GM03348 (cell line): ENCODE data around the gene MS4A15.
"Not testable (repeated sequence)": the region's sequence is repeated elsewhere in the genome, so short reads cannot be mapped to it uniquely, and the experiment has no call there.

ENCODE experiments used
- DNase-seq: peaks from one replicate; pipeline ENCODE4 v3.0.0; 2012; ENCODE audit warnings: low spot score

The MS4A15 gene

DNA sequence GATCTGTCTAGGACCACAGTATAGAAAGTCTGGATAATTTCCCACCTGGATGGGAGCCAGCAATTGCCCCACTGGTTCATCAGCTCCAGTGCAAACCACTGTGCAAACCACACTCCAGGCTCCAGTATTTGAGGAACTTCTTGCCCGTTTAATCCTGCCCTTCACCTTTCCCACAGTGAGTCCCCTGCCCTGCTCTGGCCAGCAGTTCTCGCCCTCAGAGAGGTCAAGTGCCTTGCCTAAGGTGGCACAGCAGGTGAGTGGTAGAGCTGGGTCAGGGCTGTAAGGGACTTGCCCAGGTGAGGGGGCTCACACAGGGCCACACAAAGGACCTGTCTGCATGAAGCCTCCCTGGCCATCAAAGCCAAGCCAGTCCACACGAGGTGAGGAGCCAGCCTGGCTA, 52.6 kb downstream of the MS4A15 start:
- DNase-seq: no peak

DNA sequence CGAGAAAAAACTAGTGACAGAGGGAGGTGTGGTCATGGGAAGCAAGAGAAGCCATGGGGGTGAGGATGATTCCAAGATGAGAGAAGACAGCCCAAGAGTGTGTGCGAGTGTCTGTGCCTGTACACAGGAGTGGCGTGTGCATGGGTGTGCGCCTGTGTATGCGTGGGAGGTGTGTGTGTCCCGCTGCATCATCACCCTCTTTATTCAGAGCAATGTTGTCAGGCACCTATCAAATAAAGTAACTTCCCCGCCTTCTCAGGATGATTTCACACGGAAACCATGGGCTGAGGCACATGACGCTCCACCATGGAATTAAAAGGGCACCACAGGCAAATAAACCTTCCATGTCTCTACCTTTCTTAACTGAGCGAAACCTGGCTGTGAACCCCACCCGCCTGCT, 53.0 kb downstream of the MS4A15 start:
- no peak for DNase-seq

DNA sequence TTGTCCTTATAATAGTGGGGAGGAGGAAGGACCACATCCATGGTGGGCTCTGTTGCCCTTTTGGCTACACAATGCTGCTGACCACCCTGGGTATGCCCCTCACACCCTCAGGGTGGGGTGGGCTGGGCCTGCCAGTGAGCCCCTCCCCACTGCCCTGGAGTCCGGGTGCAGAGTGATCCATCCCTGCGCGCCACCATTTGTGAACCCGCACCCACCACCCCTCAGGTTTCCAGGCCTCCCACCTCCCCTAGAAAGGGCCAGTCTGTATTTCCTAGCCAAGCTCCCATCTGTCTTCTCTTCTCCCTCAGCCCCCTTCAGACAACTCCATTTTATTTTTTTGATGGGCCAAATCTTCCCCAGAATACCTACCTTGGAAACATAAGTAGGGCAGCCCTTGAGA, 53.5 kb downstream of the MS4A15 start:
- no peak for DNase-seq

DNA sequence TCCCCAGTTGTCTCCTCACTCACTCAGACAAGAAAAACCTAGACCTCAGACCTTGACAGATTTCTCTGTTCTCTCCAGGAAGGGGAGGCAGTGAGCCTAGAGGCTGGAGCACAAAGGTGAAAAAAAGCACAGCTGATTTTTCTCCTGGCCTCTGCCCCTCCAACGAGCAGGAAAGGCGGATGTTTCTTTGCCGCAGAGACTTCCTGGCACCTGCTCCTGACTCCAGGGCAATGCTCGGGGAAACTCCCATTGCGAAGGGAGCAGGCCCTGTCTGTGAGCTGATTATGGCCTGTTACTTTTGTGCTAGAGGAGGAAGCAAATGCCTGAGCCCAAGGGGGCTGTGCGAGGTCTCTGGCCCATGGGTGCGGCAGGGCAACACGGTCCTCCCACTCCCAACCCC, 53.9 kb downstream of the MS4A15 start:
- no peak for DNase-seq

DNA sequence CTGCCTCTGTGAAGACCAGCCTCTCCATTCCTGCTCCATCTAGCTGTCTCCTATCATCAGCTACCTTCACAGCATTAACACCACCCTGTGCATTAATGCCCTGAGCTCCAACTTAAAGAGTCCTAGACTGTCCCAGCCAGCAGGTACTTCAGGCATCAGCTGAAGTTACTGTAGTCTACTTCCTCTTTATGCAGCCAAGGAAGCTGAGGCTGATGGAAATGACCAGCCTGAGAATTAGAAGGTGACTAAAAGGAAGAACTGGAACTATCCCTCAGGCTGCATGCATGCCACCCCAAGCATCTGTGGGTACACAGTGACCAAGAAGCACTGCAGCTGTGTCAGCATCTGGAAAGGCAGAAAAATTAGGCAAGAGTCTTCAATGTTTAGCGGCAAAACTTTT, 56.7 kb downstream of the MS4A15 start:
- DNase-seq: no peak

DNA sequence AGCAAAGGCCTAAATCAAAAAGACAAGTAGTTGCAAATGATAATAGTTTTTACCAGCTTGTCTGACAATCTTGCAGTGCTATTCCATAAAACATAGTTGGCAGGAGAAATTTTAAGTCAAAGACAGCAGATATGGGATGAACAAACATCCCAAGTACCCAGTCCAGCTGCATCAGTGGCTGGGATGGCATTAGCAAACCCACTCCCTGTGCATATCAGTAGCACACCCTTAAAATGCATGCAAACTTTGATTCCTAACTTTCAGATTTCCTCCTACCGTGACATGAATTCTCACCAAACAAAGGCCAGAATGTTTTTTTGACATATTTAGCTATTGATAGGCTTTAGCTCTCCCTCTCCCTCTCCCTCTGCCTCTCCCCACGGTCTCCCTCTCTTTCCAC, 57.4 kb downstream of the MS4A15 start:
- DNase-seq: no peak

DNA sequence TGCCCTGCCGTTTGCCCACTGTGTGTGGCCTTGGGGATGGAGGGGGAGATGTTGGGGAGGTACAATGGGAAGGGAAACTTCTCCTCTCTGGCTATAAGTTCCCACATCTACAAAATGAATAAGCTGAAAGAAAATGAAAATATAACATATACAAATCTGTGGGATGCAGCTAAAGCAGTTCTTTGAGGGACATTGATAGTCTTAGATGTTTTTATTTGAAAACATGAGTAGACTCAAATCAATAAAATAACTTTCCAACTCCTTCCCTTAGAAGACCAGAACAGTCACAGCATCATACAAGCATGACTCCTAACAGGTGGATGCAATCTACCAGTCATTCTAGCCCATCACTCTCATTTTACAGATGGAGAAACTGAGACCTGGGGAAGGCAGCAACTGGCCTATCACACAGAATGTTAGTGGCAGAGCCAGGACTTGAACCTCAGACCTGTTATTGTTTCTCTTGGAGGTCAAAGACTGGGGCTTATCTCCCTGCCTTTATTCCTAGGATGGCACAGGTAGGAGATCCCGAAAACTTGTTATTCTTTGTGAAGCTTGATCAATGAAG, 60.0 kb downstream of the MS4A15 start:
- DNase-seq: no peak

DNA sequence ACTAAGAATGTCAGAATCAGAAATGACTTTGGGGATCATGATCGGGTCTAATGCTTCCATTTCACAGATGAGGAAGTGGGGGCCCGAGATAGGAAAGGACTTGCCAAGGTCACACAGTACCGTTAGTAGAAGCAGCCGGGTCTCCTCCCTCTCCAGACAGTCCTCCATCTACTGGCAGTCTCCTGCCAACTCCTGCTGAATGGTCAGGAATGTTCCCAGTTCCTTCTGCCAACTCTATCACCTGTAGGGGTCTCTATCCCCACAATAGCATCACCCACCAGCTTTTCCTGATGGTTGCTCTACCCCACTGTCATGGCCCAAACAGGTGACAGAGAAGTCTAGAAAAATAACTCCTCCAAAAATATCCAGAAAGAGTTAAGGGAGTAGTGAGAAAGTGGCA, 61.4 kb downstream of the MS4A15 start:
- DNase-seq: no peak

DNA sequence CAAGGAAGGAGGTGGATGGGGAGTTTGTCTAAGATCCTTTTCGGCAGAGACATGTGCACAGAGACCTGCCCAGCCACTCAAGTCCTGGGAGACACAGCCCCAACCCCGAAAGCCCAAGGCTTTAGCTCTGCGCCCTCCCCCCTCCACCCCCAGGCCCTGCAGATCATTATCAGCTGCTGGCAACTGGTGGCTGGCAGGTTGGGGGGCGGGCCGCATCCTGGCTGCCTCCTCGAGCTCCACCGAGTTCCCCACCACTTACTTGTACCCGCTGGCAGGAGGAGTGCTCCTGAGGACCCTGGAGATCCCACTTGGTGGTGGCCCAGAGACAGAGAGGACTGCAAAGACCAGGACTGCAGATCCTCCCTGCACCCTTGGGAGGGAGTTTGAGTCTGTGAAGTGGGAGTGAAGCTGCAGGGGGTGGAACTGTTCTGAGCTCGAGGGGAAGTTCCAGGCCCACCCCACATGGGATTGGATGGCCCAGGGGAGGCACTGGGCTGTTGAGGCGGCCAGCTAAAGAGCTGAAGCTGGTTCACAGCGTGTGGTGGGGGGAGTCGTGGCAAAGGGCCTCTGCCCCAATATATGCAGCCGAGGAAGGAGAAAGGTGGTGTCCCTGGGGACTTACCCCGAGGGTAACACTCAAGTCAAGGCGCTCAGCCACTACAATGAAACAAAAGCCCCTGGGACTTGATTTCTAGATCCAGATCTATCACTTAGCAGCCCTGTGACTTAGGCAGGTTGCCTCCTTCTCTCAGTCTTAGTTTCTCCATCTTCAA, 65.3 kb downstream of the MS4A15 start:
- no peak for DNase-seq

DNA sequence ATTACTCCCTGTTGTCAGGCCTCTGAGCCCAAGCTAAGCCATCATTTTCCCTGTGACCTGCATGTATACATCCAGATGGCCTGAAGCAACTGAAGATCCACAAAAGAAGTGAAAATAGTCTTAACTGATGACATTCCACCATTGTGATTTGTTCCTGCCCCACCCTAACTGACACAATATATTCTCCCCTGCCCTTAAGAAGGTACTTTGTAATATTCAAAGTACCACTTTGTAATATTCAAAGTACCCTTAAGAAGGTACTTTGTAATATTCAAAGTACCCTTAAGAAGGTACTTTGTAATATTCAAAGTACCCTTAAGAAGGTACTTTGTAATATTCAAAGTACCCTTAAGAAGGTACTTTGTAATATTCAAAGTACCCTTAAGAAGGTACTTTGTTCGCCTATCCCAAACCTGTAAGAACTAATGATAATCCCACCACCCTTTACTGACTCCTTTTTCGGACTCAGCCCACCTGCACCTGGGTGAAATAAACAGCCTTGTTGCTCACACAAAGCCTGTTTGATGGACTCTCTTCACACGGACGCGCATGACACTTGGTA, 67.2 kb downstream of the MS4A15 start:
- DNase-seq: not testable (repeated sequence)

DNA sequence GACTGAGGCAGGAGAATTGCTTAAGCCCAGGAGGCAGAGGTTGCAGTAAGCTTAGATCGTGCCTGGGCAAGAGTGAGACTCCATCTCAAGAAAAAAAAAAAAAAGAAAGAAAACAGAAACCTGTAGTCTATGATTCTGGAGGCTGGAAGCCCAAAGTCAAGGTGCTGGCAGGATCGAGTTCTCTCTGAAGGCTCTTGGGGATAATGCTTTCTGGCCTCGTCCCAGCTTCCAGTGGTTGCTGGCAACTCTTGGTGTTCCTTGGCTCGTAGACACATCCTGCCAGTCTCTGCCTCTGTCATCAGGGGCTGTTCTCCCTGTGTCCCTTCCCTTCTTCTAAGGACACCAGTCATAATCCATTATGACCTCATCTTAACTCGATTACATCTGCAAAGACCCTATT, 68.5 kb downstream of the MS4A15 start:
- no peak for DNase-seq

DNA sequence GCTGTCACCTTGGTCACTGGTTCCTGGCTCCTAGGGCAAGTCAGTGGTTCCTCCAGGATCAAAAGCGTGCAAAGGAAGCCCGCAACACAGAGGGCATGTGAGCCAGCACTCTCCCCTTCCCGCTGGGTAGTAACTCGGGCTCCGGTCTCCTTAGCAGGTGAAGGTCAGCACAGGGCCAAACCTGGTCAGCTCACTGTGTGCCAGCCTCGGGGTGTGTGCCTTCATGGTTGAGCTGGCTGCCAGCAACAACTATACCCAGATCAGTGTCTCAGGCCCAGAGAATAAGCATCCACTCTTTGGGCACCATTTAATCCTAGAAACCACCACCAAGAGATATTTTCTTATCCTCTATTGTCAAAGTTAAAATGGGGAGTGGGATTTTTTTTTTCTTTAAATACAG, 69.1 kb downstream of the MS4A15 start:
- DNase-seq: no peak
